ENCODE measurements around the gene TMX2. TPM values are rescaled to one million over a fixed set of nuclear protein-coding genes. Genes with fewer than 3 reads are reported as not detected.

Gene TMX2
- total RNA-seq, 1 experiment from 2014 or later, result 91.3 TPM

DNA sequence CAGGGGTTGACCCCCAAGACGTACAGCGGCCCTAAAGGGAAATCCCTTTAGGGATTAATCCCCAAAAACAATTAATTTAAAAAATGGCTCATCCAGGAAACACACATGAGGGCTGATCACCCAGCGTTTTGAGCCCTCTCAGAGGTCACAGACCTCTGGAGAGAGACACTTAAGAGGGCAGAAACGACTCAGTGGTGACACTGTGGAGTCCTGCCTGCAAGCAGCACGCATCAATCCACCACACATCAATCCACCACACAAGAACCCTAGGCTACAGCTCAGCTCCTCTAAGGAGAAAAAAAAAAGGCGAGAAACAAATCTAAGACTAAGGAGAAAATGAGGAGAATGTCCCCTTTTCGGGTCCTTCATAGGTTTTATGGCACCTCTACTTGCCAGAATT is 16.4 kb downstream of the TMX2 start:
- H3K27me3 Mint-ChIP-seq (ENCODE audit: low read depth), result no peaks in the 10 kb centered on the region
- Histone ChIP-seq H3K9ac (ENCODE audit: extremely low read depth, insufficient read length, low read length) (no peak overlapping the region), H2AK5ac (ENCODE audit: insufficient read length, low read length) (no peak overlapping the region), H3K27me3 (ENCODE audit: insufficient read depth, low read length) (no peaks in the 10 kb centered on the region), H3K23ac (ENCODE audit: insufficient read length, low read depth, low read length) (no peak overlapping the region), H3K4me2 (ENCODE audit: insufficient read depth, insufficient read length, low read length) (peak overlapping the region; percentile 21), H4K5ac (ENCODE audit: insufficient read length, low read depth, low read length) (no peak overlapping the region), H3K9me3 (ENCODE audit: control insufficient read depth, low read depth, low read length) (no peaks in the 10 kb centered on the region), H3K14ac (ENCODE audit: insufficient read depth, low read length) (no peak overlapping the region), H4K20me1 (ENCODE audit: control insufficient read depth, insufficient read depth, insufficient read length) (no peaks in the 10 kb centered on the region), H2BK15ac (ENCODE audit: low read depth, low read length) (no peak overlapping the region), H3K27ac (ENCODE audit: insufficient read length, low read depth, low read length) (peak overlapping the region; percentile 78), H3K4me1 (ENCODE audit: insufficient read depth, low read length) (no peaks in the 10 kb centered on the region; the same call in 1 of the 2 replicates), H2BK5ac (ENCODE audit: insufficient read length, low read length) (no peak overlapping the region), H2BK120ac (ENCODE audit: low read depth, low read length, poor library complexity, severe bottlenecking) (no peak overlapping the region), H3K4ac (ENCODE audit: low read depth, low read length) (no peak overlapping the region), H2BK20ac (ENCODE audit: low read depth, low read length, poor library complexity, severe bottlenecking) (no peak overlapping the region), H3K79me1 (ENCODE audit: insufficient read depth, low read depth, low read length, poor library complexity, severe bottlenecking) (peaks cover 3% of the 10 kb centered on the region), H4K8ac (replicated peaks; ENCODE audit: insufficient read length, low read depth, low read length) (no peak overlapping the region), H3K18ac (ENCODE audit: insufficient read length, low read depth, low read length) (no peak overlapping the region), H2BK12ac (ENCODE audit: insufficient read length, low read depth, low read length) (no peak overlapping the region), H2AFZ (ENCODE audit: low read length) (no peak overlapping the region), H3T11ph (ENCODE audit: low read length) (no peak overlapping the region), H3K56ac (ENCODE audit: insufficient read length, low read depth, low read length) (no peak overlapping the region), H3K23me2 (ENCODE audit: insufficient read length, low read depth, low read length, poor library complexity, severe bottlenecking) (no peaks in the 10 kb centered on the region), H4K91ac (ENCODE audit: insufficient read length, low read depth, low read length) (no peak overlapping the region), H3K79me2 (ENCODE audit: insufficient read depth, low read length) (peaks cover 4% of the 10 kb centered on the region; the same call in 1 of the 2 replicates)
- TF ChIP-seq, protein P1, sequence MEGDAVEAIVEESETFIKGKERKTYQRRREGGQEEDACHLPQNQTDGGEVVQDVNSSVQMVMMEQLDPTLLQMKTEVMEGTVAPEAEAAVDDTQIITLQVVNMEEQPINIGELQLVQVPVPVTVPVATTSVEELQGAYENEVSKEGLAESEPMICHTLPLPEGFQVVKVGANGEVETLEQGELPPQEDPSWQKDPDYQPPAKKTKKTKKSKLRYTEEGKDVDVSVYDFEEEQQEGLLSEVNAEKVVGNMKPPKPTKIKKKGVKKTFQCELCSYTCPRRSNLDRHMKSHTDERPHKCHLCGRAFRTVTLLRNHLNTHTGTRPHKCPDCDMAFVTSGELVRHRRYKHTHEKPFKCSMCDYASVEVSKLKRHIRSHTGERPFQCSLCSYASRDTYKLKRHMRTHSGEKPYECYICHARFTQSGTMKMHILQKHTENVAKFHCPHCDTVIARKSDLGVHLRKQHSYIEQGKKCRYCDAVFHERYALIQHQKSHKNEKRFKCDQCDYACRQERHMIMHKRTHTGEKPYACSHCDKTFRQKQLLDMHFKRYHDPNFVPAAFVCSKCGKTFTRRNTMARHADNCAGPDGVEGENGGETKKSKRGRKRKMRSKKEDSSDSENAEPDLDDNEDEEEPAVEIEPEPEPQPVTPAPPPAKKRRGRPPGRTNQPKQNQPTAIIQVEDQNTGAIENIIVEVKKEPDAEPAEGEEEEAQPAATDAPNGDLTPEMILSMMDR (conservative IDR thresholded peaks at IDR 0.05), result no peak
- no CpG with 5 or more reads among the region's 7 CpGs for WGBS (ENCODE audit: extremely low coverage, insufficient read length, low lambda C conversion rate)
- H3K4me1 Mint-ChIP-seq, result peaks cover 13 to 20% of the 10 kb centered on the region in 2 experiments
- no peaks in the 10 kb centered on the region for H3K9me3 Mint-ChIP-seq
- H3K36me3 Mint-ChIP-seq (ENCODE audit: insufficient read depth in 1 of 3, low read depth in 3 of 3), result peaks cover 4 to 6% (median 6%) of the 10 kb centered on the region in 3 experiments; a peak in 2 of 7 replicates
- H3K27ac Mint-ChIP-seq, result peak overlapping the region; percentile 51 to 98 (median 98)
- peak overlapping the region in 1 of 2 experiments; percentile 68; a peak in 3 of 5 replicates for H3K4me3 Mint-ChIP-seq
- no peak for DNase-seq

All from H9 (cell line).